Stimulated activated CD8-positive, alpha-beta memory T cell treated with anti-CD3 and anti-CD28 coated beads, Interleukin-7, amount 100 ng/mL, for 1 hour (primary cell): ENCODE results near the gene MSL1.
A peak's percentile ranks its signal among the peaks of the same experiment; 100 is the strongest.

ENCODE experiments used
- DNase-seq, 2 donors: peaks; one replicate each; pipeline ENCODE4 v3.0.0-alpha.2; 2020; ENCODE audit warnings: low read depth in 2 of 2

The MSL1 gene

DNA sequence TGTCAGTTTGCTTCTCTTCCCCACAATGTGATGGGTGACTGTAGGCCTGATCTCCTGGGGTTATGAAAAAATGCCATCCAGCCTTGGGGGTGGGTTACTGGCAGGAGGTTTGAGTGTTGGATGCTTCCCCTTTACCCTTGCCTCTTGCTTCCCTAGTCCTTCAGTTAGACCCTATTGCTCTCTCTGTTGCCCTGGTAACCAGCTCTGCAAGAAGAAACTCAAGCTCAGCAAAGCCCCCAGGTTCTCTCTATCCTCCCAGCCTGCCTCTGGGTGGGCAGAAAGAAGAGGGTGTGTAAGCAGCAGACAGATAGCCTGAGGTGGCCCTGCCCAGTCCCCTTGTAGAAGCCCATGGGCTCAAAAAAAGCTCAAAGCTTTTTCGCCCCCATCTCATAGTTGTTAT lies 52.7 kb downstream of the MSL1 start:
- no peak for DNase-seq

DNA sequence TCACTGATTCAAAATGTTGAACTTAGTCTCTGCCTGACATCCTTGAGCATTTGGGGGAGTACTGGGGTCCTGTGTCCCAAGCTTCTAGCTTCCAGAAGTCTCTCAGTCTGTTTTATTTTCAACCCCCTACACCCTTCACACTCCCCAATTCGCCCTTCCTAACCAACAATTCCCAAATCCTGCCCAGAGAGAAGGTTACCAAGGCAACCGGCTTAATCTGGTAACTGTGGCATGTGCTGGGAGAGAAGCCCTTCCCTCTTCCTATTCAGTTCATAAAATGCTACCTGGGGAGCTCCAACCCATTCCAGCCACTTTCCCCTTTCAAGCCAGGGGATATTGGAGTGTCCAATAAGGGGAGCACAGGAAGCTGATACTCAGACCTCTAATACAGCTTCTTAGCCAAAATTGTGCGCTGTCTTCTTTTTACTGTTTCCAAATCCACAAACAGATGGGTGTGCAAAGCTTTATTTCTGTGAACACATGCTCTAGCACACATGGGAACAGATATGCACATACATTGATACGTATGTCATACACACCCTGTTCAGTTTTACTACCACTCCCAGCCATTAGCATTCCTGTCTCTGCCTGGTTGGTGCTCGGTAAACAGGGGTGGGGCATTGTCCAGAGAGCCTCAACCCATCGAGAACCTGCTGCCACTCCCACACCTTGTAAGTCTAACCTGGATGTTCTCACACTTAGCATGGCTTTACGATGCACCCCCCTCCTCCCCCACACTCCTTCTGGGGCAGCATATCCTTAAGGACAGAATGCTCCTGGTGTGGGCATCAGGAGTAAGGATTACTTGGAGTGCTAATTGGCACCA lies 54.4 kb downstream of the MSL1 start:
- no peak for DNase-seq

DNA sequence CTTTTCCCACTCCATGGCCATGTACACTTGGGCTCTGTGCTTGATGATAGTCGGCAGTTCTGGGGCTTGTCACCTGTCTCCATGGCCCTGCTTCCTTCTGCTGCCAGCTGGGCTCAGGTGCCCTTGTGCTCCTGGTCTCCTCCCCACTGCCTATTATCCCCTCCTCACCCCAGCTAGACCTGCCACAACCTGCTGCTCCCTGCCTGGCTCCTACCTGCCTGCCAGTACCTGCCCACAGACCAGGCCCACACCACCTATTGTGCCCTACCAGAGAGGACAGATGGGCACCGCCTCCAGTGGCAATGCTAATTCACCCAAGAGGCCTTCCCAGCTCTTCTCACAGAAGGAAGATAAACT lies 55.0 kb downstream of the MSL1 start:
- no peak for DNase-seq

DNA sequence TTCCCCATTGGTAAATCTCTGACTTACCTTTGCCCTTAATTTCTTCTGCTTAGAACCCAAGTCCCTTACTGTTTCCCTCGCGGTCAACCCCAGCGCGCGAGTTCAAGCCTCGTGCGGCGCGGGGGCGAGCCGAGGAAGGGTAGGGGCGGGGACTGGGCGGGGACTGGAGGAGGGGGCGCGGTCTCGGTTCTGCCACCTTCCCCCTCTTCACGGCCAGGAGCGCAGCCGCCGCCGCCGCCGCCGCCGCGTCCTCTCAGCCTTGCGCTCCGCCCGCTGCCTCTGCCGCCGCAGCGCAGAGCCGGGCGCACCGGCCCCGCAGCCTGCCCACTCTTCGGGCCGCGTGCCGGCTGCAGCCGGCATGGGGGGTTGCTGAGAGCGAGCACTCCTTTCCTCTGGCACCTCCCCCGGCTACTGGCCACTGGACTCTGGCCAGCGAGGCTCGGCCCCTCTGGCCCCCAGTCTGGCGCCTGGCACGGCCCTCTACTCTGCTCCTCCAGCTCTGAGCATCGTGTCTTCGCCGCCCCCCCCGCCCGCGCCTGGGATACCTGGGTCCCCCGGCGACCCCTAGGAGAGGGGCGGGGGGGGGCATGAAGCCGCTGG lies 55.6 kb downstream of the MSL1 start, which contains the start of gene RAPGEFL1:
TSS of gene RAPGEFL1 (plus strand) at position 196 of the 600 bp plus-strand sequence. CDS start at position 588, 392 bp downstream.
- DNase-seq = peak; percentile 67 to 72

DNA sequence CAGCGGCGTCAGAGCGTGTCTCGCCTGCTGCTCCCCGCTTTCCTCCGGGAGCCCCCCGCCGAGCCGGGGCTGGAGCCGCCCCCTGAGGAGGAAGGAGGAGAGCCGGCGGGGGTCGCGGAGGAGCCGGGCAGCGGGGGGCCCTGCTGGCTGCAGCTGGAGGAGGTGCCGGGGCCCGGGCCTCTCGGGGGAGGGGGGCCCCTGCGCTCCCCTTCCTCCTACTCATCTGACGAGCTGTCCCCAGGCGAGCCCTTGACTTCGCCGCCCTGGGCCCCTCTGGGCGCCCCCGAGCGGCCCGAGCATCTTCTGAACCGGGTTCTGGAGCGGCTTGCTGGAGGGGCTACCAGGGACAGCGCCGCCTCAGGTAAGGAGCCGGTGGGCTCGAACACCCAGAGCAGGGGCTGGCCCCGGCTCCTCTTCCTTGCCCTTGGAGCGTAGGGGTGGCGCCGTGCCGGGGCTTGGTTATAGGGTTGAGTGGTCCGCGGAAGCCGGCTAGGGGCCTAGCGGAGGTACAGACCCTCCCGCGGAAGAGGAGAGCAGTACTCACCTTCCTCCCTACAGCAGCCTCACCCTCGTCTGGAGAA lies 56.3 kb downstream of the MSL1 start:
- no peak for DNase-seq

DNA sequence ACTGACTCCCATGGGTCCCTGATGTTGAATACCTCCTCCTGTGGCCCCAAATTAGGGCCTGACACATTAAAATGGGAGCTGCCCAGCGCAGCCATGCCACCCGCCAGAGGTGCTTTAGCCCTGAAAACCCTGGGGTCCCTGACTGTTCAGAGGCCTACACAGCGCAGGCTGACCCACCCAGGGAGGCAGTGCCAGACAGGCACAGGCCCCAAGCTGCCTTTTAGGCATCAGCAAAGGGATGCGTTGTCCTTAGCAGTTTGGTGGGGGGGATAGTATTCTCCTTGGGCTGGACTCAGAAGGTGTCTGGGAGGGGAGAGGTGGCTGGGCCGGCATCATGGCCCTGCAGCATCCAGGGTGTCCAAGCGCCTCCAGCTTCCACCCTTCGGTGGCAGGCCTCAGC lies 56.9 kb downstream of the MSL1 start:
- no peak for DNase-seq

DNA sequence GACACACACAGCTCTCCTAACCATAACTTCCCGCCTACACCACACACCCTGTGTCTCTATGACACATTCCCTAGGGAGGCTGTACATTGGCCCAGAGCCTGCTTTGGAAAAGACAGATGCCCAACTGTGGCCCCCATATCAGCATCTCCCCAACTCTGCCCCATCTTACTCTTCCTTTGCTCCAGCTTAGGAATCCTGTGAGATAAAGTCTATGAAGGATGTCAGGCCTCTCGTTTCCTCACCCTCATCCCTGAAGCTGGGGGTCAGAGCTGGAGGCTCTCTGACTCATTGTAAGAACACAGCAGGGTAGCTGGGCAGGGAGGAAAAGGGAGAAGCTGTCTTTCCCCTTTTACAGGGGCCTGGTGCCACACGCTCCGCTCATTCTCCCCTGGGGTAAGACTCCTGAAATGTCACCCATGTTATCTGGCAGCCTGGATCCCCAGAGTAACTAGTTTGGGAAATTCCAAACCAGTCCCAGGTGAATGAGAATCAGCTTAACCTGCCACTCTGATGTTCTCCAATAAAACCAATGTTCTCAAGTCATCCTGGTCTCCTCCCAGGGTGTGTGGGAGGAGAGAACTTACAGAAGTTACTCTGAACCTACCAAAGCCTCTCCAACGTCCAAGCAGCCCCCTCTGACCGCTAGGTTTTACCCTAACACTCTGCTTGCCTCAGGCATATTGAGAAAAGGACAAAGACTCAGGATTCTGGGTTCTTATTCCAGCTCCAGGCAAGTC lies 58.3 kb downstream of the MSL1 start:
- DNase-seq = no peak

DNA sequence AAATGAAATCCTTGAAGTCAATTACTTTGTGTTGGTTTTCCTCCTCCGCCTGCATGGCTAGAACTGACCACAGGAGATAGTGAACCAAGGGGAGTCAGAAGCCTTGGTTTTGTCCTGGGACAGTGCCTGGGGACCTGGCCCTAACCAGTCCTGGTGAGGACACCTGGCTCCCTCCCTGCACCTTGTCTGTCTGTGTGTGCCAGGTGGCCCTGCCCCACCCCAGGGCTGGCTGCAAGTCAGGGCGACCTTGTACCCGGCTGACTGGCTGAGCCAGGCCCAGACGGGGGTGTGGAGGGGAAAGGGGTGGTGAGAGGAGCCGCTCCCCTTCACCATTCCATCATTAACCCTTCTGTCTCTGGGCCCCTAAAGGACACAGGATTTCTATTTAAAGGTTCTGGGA lies 58.9 kb downstream of the MSL1 start:
- no peak for DNase-seq

DNA sequence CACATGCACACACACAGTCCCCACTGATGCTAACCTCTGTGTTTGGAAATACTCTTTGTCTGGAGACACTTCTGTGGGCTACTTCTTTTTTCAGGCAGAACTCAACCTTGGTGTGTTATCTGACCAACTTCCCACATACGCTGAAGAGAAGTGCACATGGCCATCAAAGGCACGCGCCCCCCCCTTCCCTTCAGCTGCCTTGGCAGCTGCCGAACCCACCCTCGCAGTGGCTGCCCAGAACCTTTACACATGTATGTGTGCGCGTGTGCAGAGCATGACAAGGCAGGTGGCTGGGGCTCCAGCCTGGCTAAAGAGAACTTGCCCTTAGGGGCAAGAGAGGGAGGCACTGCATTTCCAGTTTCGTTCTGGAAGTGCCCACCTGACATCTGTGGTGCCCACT lies 59.4 kb downstream of the MSL1 start:
- no peak for DNase-seq

DNA sequence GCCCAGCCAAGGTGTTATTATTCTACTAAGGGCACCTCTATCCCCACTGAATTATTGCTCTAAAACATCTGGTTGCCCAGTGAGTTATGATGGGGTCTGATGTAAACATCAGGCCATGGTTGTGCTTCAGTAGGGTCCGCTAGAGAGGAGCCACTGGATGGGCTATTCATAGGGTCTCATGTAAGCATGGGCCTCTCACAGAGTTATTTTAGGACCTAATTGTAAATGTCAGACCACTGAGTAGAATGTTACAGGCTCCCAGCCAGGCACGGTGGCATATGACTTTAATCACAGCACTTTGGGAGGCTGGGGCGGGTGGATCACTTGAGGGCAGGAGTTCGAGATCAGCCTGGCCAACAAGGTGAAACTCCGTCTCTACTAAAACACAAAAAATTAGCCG lies 60.8 kb downstream of the MSL1 start:
- DNase-seq = no peak
